ACC112 (cell line): ENCODE results near the gene PHACTR4.
"Not testable (repeated sequence)": the region's sequence is repeated elsewhere in the genome, so short reads cannot be mapped to it uniquely, and the experiment has no call there.

ENCODE experiments used
- H2AFZ ChIP-seq: fragments of 200-600 bp; sonication (generic); one replicate; pipeline ENCODE4 v1.6.0; 2017; ENCODE audit warnings: antibody characterized with exemption, low read length; ENCODE audit not compliant: unreplicated experiment
- H3K27ac ChIP-seq: fragments of 200-600 bp; sonication (generic); 2 replicates; pipeline ENCODE4 v1.5.1; 2014; ENCODE audit warnings: low read depth, mild to moderate bottlenecking, antibody characterized with exemption, low read length, moderate library complexity
- H3K27me3 ChIP-seq: fragments of 200-600 bp; sonication (generic); 2 replicates; pipeline ENCODE4 v1.6.1; 2014; ENCODE audit warnings: mild to moderate bottlenecking, antibody characterized with exemption, low read length, moderate library complexity, mixed read lengths; ENCODE audit not compliant: insufficient read depth
- H3K36me3 ChIP-seq: fragments of 200-600 bp; sonication (generic); 2 replicates; pipeline ENCODE4 v1.6.1; 2016; ENCODE audit warnings: mild to moderate bottlenecking, antibody characterized with exemption, low read length, moderate library complexity, mixed read lengths; ENCODE audit not compliant: insufficient read depth
- H3K4me1 ChIP-seq: fragments of 200-600 bp; sonication (generic); one replicate; pipeline ENCODE4 v1.6.1; 2016; ENCODE audit warnings: low read length, mixed read lengths; ENCODE audit not compliant: insufficient read depth, unreplicated experiment, control insufficient read depth
- H3K4me3 ChIP-seq: fragments of 200-600 bp; sonication (generic); 2 replicates; pipeline ENCODE4 v1.5.1; 2014; ENCODE audit warnings: mild to moderate bottlenecking, low read depth, low read length
- H3K79me2 ChIP-seq: fragments of 200-600 bp; sonication (generic); one replicate; pipeline ENCODE4 v1.6.0; 2016; ENCODE audit warnings: low read length; ENCODE audit not compliant: control insufficient read depth, unreplicated experiment, insufficient read depth

PHACTR4 gene

DNA sequence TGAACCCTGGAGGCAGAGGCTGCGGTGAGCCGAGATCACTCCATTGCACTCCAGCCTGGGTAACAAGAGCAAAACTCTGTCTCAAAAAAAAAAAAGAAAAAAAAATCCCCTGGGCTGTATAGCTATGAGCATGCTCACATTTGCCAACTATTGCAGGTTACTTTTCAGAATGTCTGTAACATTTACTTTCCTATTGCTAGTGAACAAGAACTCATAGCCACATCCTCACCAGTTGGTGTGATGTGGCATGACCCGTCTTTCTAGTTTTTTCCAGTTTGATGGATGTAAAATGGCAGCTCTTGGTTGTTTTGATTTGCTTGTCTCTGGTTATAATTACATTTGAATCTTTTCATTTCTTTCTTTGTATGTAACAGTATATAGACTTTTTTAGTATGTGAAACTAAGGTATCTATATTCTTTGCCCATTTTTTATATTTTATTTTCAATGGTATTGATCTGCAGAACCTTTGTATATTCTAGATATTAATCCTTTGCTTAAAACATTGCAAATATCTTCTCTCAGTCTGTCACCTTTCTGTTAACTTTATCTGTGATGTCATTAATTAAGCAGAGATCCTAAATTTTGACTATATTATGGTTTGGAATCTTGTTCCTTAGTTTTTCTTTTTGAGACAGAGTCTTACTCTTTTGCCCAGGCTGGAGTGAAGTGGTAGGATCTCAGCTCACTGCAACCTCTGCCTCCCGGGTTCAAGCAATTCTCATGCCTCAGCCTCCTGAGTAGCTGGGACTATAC is 29.1 kb upstream of the PHACTR4 start:
- H3K36me3 ChIP-seq = no peaks in the 10 kb centered on the region
- no peaks in the 10 kb centered on the region for H3K27me3 ChIP-seq
- no peaks in the 10 kb centered on the region for H3K79me2 ChIP-seq
- H3K4me3 ChIP-seq = no peak overlapping the region
- peaks cover 6% of the 10 kb centered on the region for H3K4me1 ChIP-seq
- H3K27ac ChIP-seq = no peak overlapping the region
- no peak overlapping the region for H2AFZ ChIP-seq

DNA sequence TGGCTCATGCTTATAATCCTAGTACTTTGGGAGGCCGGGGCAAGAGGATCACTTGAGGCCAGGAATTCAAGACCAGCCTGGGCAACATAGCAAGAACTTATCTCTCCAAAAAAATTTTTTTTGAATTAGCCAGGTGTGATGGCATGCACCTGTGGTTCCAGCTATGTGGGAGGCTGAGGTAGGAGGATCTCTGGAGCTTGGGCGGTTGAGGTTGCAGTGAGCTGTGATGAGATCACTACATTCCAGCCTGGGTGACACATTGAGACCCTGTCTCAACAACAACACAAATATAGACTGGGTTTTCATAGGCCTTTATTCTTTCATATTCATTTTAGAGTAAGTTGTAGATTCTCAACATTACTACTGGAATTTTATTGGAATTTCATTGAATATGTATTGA is 27.9 kb upstream of the PHACTR4 start:
- Histone ChIP-seq H3K79me2 (no peaks in the 10 kb centered on the region), H3K4me1 (peaks cover 6% of the 10 kb centered on the region), H3K27me3 (no peaks in the 10 kb centered on the region), H2AFZ (no peak overlapping the region), H3K4me3 (no peak overlapping the region), H3K36me3 (no peaks in the 10 kb centered on the region), H3K27ac (no peak overlapping the region)

DNA sequence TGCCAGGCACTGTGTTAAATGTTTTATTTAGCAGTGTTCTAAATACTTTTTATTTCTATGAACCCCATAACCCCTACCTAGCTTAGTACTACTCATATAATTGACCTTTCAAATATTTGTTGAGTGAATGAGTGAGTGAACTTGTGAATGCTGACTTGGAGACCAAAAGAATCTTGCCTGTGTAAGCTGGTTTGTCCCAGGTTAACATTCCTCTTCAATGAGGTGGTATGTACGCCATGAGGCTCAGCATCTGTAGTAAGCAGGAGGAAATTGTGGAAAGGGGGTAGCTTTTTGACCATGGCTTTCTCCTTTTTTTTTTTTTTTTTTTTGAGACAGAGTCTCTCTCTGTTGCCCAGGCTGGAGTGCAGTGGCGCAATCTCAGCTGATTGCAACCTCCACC is 26.1 kb upstream of the PHACTR4 start:
- Histone ChIP-seq H3K79me2 (no peaks in the 10 kb centered on the region), H3K4me1 (peaks cover 6% of the 10 kb centered on the region), H3K36me3 (no peaks in the 10 kb centered on the region), H3K4me3 (no peak overlapping the region), H3K27ac (no peak overlapping the region), H2AFZ (no peak overlapping the region), H3K27me3 (no peaks in the 10 kb centered on the region)

DNA sequence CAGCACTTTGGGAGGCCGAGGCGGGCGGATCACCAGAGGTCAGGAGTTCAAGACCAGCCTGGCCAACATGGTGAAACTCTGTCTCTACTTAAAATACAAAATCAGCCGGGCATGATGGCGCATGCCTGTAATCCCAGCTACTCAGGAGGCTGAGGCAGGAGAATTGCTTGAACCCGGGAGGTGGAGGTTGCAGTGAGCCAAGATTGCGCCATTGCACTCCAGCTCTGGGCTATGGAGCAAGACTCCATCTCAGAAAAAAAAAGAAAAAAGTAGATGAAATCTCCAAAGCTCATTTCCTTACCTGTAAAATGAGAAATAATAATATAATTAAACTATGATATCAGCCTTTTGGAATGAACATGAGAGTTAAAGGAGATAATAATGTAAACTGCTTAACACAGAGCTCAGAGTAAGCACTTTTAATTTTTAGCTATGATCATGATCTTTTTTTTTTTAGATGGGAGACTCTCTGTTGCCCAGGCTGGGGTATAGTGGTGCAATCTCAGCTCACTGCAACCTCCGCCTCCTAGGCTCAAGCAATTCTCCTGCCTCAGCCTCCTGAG is 16.2 kb upstream of the PHACTR4 start:
- peaks cover 10% of the 10 kb centered on the region for H3K4me1 ChIP-seq
- H3K36me3 ChIP-seq, H3K27me3 ChIP-seq, H2AFZ ChIP-seq, H3K4me3 ChIP-seq, H3K79me2 ChIP-seq: not testable (repeated sequence)
- peak overlapping the region; percentile 49; the same call in 1 of the 2 replicates for H3K27ac ChIP-seq

DNA sequence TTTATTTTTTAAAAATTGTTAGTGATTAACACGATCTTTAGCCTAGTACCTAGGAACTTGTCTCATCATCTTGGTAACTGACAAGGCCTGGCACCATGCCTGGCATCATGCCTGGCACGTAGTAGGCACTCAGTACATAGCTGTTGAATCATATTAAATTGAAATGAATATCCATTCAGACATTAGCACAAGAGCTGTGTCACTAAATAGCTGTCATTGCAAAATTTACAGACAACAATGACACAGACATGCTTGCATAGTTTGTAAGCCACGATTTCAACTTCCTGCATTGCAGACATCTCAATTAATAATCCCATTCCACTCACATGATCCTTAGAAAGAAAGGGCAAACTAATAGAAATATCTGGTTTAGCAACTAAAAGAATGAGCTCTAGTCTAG is 15.4 kb upstream of the PHACTR4 start:
- Histone ChIP-seq H3K36me3 (no peaks in the 10 kb centered on the region), H3K4me3 (no peak overlapping the region), H2AFZ (no peak overlapping the region), H3K27ac (peak overlapping the region; percentile 49), H3K79me2 (no peaks in the 10 kb centered on the region), H3K27me3 (no peaks in the 10 kb centered on the region), H3K4me1 (peaks cover 10% of the 10 kb centered on the region)

GRCh38 chr1:28358716-28359115 is 10.8 kb upstream of the PHACTR4 start:
- no peaks in the 10 kb centered on the region for H3K36me3 ChIP-seq
- no peaks in the 10 kb centered on the region for H3K79me2 ChIP-seq
- no peak overlapping the region for H3K27ac ChIP-seq
- peaks cover 9% of the 10 kb centered on the region for H3K4me1 ChIP-seq
- no peak overlapping the region for H3K4me3 ChIP-seq
- H3K27me3 ChIP-seq = no peaks in the 10 kb centered on the region
- H2AFZ ChIP-seq = no peak overlapping the region

DNA sequence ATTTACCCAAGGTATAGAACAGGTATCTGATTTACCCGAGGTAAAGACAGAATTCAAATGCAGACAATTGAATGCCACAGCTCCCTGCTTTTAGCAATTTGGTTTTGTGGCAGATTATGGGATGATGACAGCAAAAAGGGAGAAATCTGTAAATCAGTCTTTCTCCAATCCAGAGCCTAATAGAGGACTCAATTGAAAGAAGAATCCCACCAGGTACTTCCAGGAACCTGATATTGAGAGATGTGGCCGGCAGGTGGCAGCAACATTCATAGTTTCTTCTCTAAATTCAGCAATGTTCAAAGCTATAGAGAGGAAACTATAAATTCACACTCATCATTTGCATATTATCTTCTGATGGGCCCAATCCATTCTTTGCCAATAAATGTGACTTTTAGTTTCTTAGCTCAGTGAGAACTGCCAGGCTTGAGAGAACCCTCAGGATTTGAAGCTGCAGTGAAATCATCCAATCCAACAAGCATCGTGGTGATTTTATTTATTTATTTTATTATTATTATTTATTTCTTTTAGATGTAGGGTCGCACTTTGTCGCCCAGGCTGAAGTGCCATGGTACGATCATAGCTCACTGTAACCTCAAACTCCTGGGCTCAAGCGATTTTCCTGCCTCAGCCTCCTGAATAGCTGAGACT is 9.8 kb upstream of the PHACTR4 start:
- no peaks in the 10 kb centered on the region for H3K4me1 ChIP-seq
- no peaks in the 10 kb centered on the region for H3K27me3 ChIP-seq
- H3K27ac ChIP-seq = no peak overlapping the region
- H2AFZ ChIP-seq = no peak overlapping the region
- H3K79me2 ChIP-seq = no peaks in the 10 kb centered on the region
- no peaks in the 10 kb centered on the region for H3K36me3 ChIP-seq
- no peak overlapping the region for H3K4me3 ChIP-seq

DNA sequence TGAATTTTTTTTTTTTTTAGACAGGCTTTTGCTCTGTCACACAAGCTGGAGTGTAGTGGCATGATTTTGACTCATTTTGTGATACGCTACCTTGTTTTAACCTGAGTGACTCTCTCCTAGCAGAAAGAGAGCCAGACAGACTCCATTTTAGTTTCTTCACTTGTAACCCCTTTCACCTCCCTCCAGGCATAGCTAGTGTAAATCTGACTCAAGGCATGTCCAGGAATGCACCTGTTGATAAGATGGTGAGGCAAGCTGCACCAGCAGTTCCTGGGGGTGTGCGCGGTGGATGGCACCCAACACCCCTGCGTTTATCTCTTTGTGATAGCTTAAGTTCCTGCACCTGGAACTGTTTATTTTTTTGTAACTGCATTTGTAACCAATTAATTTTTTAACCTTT is 4.7 kb upstream of the PHACTR4 start:
- Histone ChIP-seq H3K27ac (no peak overlapping the region), H2AFZ (no peak overlapping the region), H3K4me3 (no peak overlapping the region), H3K36me3 (no peaks in the 10 kb centered on the region), H3K4me1 (peaks cover 5% of the 10 kb centered on the region), H3K79me2 (no peaks in the 10 kb centered on the region), H3K27me3 (no peaks in the 10 kb centered on the region)

DNA sequence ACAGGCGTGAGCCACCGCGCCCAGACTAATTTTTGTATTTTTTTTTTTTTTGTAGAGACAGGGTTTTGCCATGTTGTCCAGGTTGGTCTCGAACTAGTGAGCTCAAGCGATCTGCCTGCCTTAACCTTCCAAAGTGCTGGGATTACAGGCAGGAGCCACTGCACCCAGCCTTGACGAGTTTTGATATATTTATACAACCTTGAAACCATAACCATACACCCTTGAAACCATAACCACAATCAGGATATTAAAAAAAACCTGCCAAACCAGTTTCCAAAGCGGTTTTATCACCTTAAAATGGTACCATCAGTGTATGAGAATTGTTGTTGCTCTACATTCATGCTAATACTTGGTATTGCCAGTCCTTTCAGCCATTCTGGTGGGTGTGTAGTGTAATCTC is 3.7 kb upstream of the PHACTR4 start:
- no peak overlapping the region for H2AFZ ChIP-seq
- peaks cover 5% of the 10 kb centered on the region for H3K4me1 ChIP-seq
- H3K4me3 ChIP-seq = no peak overlapping the region
- H3K27me3 ChIP-seq = no peaks in the 10 kb centered on the region
- no peak overlapping the region for H3K27ac ChIP-seq
- peaks cover 9% of the 10 kb centered on the region for H3K79me2 ChIP-seq
- no peaks in the 10 kb centered on the region for H3K36me3 ChIP-seq

DNA sequence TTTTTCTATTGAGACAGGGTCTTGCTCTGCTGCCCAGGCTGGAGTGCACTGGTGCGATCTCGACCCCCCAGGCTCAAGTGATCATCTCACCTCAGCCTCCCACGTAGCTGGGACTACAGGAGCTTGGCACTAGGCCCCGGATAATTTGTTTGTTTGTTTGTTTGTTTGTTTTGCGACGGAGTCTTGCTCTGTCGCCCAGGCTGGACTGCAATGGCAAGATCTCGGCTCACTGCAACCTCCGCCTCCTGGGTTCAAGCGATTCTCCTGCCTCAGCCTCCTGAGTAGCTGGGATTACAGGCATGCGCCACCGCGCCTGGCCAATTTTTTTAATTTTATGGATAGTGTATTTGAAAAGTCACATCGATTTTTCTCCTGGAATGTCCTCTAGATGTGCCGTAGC is 932 bp upstream of the PHACTR4 start:
- H3K4me3 ChIP-seq, H3K27me3 ChIP-seq, H3K27ac ChIP-seq, H3K36me3 ChIP-seq, H3K4me1 ChIP-seq: not testable (repeated sequence)
- peaks cover 28% of the 10 kb centered on the region for H3K79me2 ChIP-seq
- peak overlapping the region; percentile 98 for H2AFZ ChIP-seq
